HUES48 (cell line): ENCODE measurements around the gene CCDC74A.
"Not testable (repeated sequence)": the region's sequence is repeated elsewhere in the genome, so short reads cannot be mapped to it uniquely, and the experiment has no call there.

Experiments
- H3K27ac ChIP-seq: one replicate; pipeline ENCODE4 v1.7.0; 2013; ENCODE audit warnings: low read depth, low read length, inconsistent platforms
- H3K27me3 ChIP-seq: 2 replicates; pipeline ENCODE4 v1.6.1; 2013; ENCODE audit warnings: mild to moderate bottlenecking, low read length; ENCODE audit not compliant: control insufficient read depth, insufficient read depth
- H3K36me3 ChIP-seq: 2 replicates; pipeline ENCODE4 v1.6.1; 2013; ENCODE audit warnings: low read length; ENCODE audit not compliant: control insufficient read depth, insufficient read depth
- H3K4me1 ChIP-seq: 2 replicates; pipeline ENCODE4 v1.6.1; 2013; ENCODE audit warnings: mild to moderate bottlenecking, low read length; ENCODE audit not compliant: control insufficient read depth, insufficient read depth
- H3K4me3 ChIP-seq: 2 replicates; pipeline ENCODE4 v1.5.1; 2013; ENCODE audit warnings: mild to moderate bottlenecking, low read depth, low read length
- H3K9ac ChIP-seq: 2 replicates; pipeline ENCODE4 v1.6.1; 2013; ENCODE audit warnings: mild to moderate bottlenecking, low read depth, low read length, moderate library complexity
- H3K9me3 ChIP-seq: 2 replicates; pipeline ENCODE4 v1.6.1; 2013; ENCODE audit warnings: low read length; ENCODE audit not compliant: control insufficient read depth, insufficient read depth

The CCDC74A gene

DNA sequence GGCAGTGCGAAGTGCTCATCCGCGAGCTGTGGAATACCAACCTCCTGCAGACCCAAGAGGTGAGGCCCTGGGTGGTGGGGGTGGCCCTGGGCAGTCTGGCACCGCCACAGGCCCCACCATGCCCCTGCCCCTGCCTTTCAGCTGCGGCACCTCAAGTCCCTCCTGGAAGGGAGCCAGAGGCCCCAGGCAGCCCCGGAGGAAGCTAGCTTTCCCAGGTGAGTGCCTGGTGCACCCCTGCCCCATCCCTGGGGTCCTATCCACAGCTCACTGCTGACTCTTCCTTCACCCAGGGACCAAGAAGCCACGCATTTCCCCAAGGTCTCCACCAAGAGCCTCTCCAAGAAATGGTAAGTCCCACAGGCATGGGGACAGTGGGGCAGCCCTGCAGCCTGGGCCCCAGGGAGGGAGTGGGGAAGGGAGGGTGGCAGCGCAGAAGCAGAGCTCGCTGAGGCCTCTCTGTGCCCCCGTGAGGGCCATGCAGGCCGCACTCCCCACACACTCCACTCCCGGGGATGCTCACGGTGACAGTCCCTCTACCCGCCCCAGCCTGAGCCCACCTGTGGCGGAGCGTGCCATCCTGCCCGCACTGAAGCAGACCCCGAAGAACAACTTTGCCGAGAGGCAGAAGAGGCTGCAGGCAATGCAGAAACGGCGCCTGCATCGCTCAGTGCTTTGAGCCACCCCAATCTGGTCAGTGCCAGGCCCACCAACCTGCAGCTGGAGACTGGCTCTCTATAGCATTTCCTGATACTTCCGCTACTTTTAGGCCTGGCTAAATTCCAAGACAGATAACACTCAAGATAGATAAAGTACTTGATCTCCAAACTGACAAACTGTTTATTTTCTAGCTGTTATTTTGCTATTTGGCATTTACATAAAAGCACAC lies 5.3 kb downstream of the CCDC74A start:
- not testable (repeated sequence) for H3K36me3 ChIP-seq, H3K4me1 ChIP-seq, H3K4me3 ChIP-seq, H3K27ac ChIP-seq, H3K9me3 ChIP-seq, H3K27me3 ChIP-seq, H3K9ac ChIP-seq

DNA sequence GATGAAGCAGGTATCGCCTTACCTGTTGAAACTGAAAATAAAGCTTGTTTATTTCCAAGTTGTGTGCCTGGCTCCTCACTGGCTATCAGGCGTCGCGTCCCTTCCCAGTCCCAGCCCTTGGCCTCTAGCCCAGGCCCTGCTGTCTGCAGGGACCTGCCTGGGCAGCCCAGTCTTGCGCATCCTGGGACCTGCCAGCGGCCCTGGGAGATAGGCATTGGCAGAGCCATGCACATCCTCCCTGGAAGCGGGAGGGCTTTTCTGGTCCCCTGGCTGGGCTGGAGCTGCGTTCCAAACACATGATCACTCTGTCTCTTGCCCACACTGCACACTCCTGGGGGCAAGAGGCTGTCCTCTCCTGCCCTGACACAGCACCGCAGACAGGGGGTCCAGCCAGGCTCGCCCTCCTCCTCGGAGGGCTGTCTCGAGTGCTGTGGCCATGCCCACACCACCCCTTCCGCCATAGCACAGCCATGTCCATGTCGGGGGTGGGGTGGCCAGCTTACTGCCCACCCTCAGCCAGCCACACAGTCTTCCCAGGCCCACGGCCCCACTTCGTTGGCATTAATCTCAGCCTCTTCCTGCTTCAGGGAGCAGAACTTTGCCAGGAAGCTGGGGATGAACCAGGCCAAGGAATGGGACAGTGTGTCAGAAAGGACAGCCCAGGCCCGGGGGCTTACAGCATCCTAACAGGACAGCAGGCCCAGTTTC lies 6.1 kb downstream of the CCDC74A start:
- not testable (repeated sequence) for H3K4me1 ChIP-seq, H3K4me3 ChIP-seq, H3K27ac ChIP-seq, H3K27me3 ChIP-seq, H3K36me3 ChIP-seq, H3K9me3 ChIP-seq, H3K9ac ChIP-seq

DNA sequence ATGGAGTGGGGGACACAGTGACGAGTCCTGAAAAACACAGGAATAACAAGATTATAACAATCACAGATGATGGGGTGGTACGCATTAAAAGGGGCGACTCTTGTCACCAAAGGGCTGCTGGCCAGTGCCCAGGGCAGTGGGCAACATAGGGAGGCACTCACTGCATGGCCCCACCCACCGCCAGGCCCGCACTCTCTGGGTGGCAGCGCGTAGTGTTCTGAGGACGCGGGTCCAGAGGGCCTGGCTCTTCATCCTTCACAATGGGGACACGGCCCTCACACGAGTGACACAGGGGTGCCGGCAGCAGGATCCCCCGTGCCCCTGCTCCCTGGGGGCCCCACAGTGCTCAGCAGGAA lies 6.6 kb downstream of the CCDC74A start:
- H3K9me3 ChIP-seq, H3K4me1 ChIP-seq, H3K27me3 ChIP-seq, H3K36me3 ChIP-seq, H3K27ac ChIP-seq, H3K9ac ChIP-seq, H3K4me3 ChIP-seq: not testable (repeated sequence)

DNA sequence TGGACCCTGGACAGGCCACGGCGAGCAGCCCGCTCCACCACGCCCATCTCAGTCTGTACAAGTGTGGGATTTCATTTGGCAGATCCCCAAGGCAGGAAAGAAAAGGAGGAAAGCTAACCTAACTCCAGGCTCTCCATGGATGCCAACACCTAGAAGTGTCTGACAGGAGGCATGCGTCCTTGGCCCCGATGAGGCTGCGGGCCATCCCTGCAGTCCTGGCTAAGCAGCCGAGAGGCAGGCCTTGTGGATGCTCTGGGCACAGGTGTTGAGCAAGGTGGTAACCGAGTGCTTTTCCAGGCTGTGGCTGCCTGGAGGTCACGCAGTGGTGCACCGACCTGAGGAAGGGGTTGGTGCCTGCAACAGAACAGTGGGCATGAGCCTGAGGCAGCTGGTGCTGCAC lies 7.3 kb downstream of the CCDC74A start:
- H3K36me3 ChIP-seq, H3K9me3 ChIP-seq, H3K27me3 ChIP-seq, H3K9ac ChIP-seq, H3K27ac ChIP-seq, H3K4me1 ChIP-seq, H3K4me3 ChIP-seq: not testable (repeated sequence)

DNA sequence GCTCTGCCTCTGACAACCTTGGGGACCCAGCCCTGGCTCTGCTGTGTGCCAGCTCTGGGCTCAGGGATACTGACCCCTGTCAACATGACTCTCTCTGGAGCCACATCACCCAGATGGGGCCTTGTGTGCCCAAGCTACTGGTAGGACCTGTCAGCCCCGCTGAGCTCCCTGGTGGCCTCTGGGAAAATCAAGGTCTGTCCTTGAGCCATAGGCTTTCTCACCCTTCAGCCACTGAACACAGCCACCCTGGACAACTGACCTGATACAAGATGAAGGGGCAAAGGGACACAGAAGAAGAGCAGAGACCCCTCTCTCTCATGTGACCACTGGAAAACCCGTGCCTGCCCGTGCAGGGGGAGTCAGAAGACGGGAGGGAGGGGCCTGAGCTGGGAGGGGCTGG lies 7.8 kb downstream of the CCDC74A start:
- H3K36me3 ChIP-seq, result no peaks in the 10 kb centered on the region

DNA sequence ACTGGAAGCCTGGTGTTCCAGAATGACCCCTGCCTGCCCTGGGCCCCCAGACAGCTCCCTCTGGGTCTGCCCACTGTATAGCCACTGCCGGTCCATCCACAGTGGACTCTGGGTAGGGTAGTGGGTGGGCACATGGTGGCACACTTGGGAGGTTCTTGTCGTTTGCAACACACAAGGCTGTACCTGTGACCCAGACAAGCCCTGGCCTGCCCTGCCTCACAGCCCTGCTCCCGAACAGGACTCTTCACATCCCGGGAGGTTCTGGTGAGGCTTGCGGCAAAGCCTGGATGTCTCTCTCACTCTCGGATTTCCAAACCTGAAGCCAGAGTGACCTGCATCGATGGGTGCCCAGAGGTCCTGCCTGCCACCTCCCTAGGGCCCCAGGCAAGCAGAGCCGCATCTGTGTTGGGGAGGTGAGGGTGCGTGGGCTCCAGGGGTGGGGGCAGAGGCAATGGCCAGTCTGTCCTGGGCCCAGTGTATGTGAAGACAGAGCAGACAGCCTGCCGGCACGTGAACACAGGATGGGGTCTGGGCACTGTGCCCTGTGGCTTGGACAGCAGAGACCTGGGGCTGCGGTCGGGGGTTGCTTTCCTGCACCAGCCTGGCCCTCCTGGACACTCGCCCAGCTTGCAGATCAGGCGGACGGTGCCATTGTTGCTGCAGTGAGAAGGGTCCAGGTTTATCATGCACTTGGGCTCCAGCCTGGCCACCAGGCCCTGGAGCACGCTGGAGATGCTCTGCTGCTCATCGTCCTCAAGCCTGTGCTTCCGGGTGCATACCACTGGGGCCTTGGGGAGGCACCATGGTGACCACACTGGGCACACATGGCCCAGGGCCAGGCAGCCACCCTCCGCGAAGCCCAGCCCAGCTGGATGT lies 8.5 kb downstream of the CCDC74A start:
- not testable (repeated sequence) for H3K9ac ChIP-seq, H3K9me3 ChIP-seq, H3K36me3 ChIP-seq, H3K27me3 ChIP-seq, H3K27ac ChIP-seq, H3K4me1 ChIP-seq, H3K4me3 ChIP-seq

More for the DNA sequence above, 7.8 kb downstream of the CCDC74A start:
- Histone ChIP-seq H3K27me3 (no peaks in the 10 kb centered on the region), H3K9me3 (no peaks in the 10 kb centered on the region), H3K9ac (no peak overlapping the region), H3K4me1 (no peaks in the 10 kb centered on the region), H3K27ac (no peak overlapping the region), H3K4me3 (no peak overlapping the region)

DNA sequence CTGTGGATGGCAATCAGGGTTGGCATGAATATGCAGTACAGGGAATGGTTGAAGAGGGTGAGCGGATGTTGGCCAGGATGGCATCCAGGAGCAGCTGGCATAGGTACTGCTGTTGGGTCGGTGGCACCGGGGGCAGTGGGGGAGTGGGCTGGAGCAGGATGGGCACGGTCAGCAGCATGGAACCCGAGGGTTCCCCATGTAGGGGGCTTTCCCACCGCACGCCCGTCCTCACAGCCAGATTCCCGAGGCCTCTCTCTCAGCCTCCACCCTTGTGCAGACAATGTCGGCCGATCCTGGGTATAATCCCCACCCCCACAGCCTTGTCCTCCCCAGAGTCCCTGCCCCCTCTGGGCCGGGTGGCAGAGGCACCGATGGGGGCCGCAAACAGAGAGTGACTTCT lies 9.2 kb downstream of the CCDC74A start:
- H3K27me3 ChIP-seq, H3K9me3 ChIP-seq, H3K9ac ChIP-seq, H3K4me3 ChIP-seq, H3K36me3 ChIP-seq, H3K27ac ChIP-seq, H3K4me1 ChIP-seq: not testable (repeated sequence)

DNA sequence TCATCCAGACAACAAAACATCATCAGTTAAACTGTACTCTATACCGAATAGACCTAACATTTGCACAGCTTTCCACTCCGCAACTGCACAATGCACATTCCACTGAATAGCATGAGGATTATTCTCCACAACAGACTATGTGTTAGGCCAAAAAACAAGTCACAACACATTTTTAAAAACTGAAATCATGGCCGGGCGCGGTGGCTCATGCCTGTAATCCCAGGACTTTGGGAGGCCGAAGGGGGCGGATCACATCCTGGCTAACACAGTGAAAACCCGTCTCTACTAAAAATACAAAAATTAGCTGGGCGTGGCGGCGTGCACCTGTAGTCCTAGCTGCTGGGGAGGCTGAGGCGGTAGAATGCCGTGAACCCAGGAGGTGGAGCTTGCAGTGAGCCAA lies 11.2 kb downstream of the CCDC74A start:
- not testable (repeated sequence) for H3K27ac ChIP-seq, H3K9ac ChIP-seq, H3K4me3 ChIP-seq, H3K27me3 ChIP-seq, H3K9me3 ChIP-seq, H3K36me3 ChIP-seq, H3K4me1 ChIP-seq

DNA sequence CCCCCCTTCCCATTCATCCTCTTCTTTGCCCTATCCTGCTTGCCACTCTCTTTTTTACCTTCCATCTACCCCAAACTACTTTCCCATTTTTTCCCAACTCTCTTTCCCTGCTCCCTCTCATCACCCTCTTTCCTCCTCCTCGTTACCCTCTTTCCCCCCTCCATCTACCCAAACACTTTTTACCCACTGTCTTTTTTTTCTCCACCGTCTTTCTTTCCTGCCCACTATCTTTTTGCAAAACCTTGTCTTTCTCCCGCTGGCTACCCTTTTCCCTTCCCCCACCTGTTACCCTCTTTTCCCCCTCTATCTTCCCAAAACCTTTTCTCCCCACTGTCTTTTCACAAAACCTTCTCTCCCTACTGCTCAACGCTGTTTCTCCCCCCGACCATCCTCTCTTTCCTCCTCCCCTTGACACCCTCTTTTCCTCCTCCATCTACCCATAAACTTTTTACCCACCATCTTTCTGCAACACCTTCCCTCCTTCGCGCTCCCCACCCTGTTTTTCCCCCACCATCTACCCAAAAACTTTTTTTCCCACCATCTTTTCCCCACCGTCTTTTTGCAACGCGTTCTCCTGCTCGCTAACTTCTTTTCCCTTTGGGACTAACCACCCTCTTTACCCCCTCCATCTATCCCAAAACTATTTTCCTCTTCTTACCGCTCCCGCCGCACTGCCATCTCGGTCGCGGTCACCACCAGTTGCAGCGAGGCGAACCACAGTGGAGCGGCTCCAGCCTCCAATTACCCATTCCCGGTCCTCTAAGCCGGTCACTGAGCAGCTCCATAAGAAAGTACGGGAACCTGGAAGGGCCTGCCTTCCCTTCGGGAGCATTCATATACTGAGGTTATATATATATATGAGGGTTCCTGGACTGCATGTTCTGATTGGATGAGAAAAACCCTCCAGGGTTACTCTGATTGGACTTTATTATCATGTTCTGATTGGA lies 15.0 kb downstream of the CCDC74A start:
- H3K9ac ChIP-seq, result no peak overlapping the region
- no peak overlapping the region for H3K4me3 ChIP-seq
- no peaks in the 10 kb centered on the region for H3K36me3 ChIP-seq
- no peak overlapping the region for H3K27ac ChIP-seq
- H3K4me1 ChIP-seq, result no peaks in the 10 kb centered on the region
- no peaks in the 10 kb centered on the region for H3K27me3 ChIP-seq
- H3K9me3 ChIP-seq, result no peaks in the 10 kb centered on the region

DNA sequence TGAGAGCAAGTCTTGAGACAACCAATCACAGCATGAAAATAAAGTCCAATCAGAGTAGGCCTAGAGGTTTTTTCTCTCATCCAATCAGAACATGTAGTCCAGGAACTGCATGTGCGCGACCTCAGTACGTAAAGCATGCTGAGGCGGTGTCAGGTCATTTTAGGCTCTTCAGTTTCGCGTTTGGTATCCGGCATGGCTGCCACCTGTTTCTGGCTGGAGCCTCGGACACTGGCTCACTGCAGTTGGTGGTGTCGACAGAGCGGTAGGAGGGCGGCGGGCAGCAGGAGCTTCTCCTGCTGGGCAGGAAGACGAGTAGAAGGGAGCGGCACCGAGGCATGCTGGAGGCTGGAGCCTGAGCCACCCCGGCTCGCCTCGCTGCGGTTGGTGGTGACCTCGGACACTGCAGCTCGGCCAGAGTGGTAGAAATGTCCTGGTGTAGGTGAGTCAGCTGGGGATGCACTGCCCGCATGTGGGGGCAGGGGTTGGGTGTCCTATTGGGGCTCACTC lies 15.8 kb downstream of the CCDC74A start:
- Histone ChIP-seq H3K4me3 (no peak overlapping the region), H3K27me3 (no peaks in the 10 kb centered on the region), H3K9me3 (no peaks in the 10 kb centered on the region), H3K4me1 (no peaks in the 10 kb centered on the region), H3K27ac (no peak overlapping the region), H3K9ac (no peak overlapping the region), H3K36me3 (no peaks in the 10 kb centered on the region)
